Activated gamma-delta T cell treated with anti-CD3 and anti-CD28 coated beads, Interleukin-2, amount 50 U/mL, for 16 hours (primary cell): ENCODE results near the gene GAS2L1.
A peak's percentile ranks its signal among the peaks of the same experiment; 100 is the strongest.

Experiments used
- DNase-seq: peaks from one replicate; pipeline ENCODE4 v3.0.0-alpha.2; 2020; ENCODE audit warnings: low read depth

GAS2L1 gene

DNA sequence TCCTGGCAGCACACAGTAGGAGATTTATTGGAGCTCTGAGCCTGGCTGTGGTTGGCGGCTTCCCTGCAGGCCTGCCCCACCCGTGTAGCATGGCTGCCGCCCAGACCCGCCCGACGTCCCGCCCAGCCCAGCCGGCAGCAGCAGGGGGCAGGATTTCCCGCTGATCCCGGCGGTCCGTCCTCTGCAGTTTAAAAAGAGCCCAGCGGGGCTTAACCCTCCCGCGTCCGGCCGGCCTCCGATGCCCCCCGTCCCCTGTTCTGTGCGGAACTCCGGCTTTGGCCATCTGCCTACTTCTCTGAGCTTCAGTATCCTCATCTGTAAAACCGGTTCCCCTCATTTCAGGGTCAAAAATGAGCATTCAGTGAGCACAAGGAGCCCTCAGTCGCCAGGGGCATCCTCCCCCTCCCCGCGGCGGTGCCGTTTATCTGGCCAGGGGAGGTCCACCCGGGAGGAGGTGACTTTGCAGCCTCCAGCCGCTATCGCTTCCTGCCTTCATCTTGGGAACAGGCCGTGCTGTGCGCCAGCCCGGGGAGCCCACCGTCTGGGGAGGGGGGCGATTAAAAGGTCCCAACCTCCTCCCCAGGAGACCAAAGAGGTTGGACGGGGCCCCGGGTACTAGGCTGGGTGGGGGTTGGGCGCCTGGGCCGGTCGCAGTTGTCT, at the start of gene GAS2L1:
TSS of gene GAS2L1 (plus strand) at position 476 of the 660 bp plus-strand sequence. CDS start 1,456 bp downstream, outside the sequence.
- DNase-seq = no peak

- DNase-seq = no peak
Observed at GRCh38 chr22:29257751-29258181, 48.7 kb upstream of the GAS2L1 start.

GRCh38 chr22:29258407-29259252, 47.8 kb upstream of the GAS2L1 start:
- no peak for DNase-seq

DNA sequence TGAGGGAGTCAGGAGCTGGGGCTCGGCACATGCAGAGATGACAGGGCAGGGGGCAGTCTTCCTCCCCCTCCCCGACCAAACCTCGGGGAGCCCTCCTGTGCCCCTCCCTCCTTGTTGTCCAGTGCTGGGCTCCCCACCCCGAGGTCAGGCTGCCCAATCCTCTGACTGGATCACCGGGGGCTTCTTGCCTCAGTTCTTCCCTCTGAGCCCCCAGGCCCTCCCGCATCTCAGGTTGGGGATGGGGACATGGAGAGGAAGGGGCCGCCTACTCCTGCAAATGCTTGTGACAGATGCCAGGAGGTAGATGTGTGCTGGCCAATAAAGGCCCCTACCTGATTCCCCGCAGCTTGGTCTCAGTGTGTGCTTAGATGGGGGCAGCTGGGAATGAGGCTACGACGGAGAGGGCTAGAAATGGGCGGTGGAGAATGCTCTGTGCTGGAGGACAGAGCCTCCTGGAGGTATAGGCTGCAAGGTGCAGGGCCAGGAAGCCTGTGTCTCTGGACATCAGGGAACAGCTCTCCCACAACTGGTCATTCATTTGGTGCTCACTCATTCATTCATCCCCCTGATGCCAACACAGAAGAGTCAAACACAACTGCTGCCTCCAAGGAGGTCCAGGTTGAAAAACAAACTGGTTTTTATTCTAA, 47.1 kb upstream of the GAS2L1 start:
- DNase-seq = no peak

DNA sequence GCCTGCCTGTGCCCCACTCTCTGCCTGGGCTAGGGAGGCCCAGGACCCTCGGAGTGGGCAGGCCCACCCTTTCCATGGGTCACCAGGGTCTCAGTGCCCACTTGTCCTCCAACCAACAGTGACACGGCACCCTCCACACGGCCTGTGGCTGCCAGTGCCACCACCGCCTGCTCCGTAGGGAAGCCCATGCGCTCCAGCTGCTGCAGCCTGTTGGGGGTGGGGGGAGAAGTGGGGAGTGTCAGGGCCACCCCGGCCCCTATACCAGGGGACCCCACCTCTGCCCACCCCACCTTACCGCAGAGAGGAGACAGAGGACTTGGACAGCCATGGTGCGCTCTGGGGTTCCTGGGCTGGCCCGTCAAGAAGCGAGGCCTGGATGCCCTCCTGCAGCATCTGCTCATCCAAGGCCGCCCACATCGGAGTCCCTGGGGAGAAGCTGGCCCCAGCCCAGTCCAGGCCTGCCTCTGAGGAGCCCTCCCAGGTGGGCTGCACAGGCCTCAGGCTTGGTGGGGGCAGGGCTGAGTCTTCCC, 46.4 kb upstream of the GAS2L1 start:
- DNase-seq = no peak

- DNase-seq = no peak
Observed at GRCh38 chr22:29260601-29261315, 45.7 kb upstream of the GAS2L1 start.

DNA sequence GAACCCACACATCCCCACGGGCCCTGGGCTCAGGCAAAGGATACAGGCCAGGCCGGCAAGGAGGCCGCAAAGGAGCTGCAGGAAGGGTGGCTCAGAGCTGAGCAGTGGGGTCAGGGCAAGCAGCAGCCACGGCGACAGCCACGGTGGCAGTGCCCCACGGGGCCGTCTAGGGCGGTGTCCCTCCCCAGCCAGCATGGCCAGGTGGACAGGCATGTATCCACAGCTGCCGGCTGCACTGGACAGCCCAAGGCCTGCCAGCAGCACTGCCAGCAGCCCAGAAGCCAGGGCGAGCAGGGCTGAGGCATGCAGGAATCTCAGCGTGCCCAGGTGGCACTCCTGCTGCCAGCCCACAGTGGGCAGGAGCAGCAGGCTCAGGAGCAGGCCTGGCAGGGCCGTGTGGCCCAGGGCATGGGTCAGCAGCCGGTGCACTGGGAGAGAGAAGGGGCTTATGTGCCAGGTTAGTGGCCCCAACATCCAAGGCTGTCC, 42.6 kb upstream of the GAS2L1 start:
- no peak for DNase-seq

- no peak for DNase-seq
Observed at GRCh38 chr22:29265305-29265704, 41.1 kb upstream of the GAS2L1 start.

GRCh38 chr22:29265929-29266328, 40.5 kb upstream of the GAS2L1 start:
- no peak for DNase-seq

DNA sequence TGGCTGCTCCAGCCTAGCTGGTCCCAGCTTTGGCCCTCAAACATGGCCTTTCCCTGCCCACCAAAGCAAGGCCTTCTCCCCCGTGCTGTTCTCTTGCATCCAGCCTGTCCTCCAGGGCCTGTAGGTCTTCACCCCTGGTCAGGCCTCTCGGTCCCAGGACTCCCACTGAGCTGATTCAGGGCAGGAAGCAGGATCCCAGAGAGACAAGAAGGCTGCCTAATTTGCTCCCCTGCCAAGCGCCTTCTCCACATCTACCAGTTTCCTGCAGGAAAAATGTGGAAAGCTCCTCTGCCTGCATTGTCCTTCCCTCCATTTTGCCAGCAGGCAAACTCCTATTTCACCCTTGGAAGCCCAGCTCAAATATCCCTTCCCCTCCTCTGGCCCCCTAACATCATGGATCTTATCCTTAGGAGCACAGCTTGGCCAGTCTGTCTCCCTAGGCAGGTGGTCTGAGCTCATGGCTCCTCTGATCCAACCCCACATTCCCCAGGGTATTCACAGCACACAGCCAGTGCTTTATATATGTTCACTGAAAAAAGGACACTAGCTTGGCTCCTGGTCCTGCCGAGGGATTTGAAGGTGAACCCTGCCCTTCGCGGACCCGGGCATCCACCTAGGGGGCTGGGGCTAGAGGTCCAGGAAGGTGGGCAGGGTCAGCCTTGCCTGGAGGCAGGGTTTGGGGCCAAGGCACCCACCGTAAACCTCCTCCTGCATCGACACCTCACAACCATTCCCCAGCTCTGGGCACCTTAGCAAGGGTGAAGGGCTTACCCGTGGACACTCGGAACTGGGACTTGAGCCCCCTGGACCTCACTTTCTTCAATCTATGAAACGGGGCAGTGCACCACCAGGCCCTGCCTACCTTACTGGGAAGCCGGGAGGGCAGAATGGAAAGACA, 39.6 kb upstream of the GAS2L1 start:
- DNase-seq = no peak

DNA sequence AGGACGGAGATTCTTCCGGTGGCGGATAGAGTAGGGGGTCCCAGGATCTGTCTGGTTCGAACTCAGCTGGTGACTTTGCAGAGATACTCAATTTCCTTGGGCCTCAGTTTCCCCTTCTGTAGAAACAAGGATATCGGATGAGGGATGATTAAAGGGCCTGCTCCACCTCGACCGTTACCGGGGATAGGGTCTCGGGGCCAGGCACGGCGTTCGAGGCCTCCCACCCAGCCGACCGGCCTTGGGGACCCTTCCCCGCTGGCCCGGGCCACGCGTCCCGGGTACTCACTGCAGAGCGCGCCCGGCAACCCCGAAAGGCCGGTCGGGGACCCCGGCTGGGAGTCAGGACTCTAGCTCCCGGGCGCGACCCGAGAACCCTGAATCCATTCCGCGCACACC, 39.0 kb upstream of the GAS2L1 start:
- DNase-seq = no peak

- peak; percentile 92 for DNase-seq
Observed at GRCh38 chr22:29267858-29268510, 38.5 kb upstream of the GAS2L1 start, which contains the start of the genes EWSR1 and RHBDD3. Gene EWSR1 (plus strand): TSS chr22:29268268. CDS start chr22:29268337, 69 bp downstream. Gene RHBDD3 (minus strand): TSS chr22:29267981. CDS start chr22:29265626, 2,355 bp downstream.

DNA sequence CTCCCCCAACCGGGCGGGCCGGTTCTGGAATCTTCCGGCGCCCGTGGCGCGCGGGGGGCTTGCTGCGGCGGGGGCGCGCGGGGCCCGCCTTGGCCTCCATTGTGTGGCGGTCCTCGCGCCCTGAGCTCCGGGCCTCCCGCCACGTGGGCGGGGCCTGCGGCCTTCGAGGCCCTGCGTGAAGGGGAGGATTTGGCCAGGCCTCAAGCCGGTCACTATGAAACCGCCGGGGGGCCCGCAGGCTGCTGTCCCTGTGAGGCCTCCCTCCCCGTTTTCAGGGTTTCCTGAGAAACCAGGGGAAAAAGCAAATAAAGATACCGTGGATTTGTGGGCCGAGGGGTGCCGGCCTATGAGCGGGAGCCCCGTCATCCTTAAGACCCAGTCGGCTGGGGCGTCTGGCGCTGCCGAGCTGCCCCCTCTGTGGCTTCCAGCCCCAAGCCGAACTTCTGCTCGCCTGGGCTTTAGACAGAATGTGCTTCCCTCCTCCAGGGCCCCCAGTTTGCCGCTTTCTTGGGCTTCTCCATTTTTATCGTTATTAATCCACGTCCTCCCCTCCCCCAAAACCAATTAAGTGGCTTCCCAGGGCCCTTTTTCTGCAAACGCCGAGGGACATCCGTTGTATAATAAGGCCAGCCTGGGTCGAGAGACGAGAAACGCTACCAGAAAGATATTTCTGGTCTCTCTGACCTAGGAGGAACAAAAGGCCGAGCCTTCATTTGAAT, 37.8 kb upstream of the GAS2L1 start:
- DNase-seq = no peak

DNA sequence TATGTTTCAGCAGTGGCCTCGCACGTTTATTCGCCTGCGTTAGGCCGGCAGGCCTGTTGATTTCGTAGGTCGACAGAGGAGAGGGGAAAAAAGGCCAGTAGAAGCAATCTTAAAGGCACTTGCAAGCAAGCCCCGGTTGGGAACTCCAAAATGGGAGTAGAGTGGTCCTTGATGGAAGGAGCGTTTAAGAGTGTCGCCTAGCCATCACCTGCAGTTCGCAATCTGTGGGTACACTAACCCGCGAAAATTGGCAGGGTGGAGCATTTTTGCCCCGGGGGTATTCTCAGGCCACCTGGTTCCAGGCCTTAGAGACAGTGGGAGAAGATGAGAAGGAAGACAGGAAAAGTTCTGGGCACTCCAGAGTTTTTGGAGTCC, 37.2 kb upstream of the GAS2L1 start:
- DNase-seq = no peak

- no peak for DNase-seq
Observed at GRCh38 chr22:29269731-29270474, 36.5 kb upstream of the GAS2L1 start.

GRCh38 chr22:29270475-29271271, 35.8 kb upstream of the GAS2L1 start:
- DNase-seq = no peak

GRCh38 chr22:29272624-29273023, 33.8 kb upstream of the GAS2L1 start:
- no peak for DNase-seq

- DNase-seq = no peak
Observed at GRCh38 chr22:29275167-29275566, 31.3 kb upstream of the GAS2L1 start.
